Activated CD4-positive, alpha-beta T cell treated with anti-CD3 and anti-CD28 coated beads, Interleukin-2, amount 50 U/mL, for 1 hour (primary cell): Measurements from ENCODE around the gene SLC25A30.
"Not testable (repeated sequence)": the region's sequence is repeated elsewhere in the genome, so short reads cannot be mapped to it uniquely, and the experiment has no call there.

Experiments
- DNase-seq: peaks from one replicate; pipeline ENCODE4 v3.0.0-alpha.2; 2020

Gene SLC25A30

GRCh38 chr13:45388664-45389063, 29.5 kb downstream of the SLC25A30 start:
- DNase-seq = no peak

GRCh38 chr13:45386892-45387575, 31.1 kb downstream of the SLC25A30 start:
- not testable (repeated sequence) for DNase-seq

- DNase-seq = no peak
Observed at GRCh38 chr13:45385907-45386553, 32.1 kb downstream of the SLC25A30 start.

- no peak for DNase-seq
Observed at GRCh38 chr13:45385320-45385719, 32.9 kb downstream of the SLC25A30 start.

GRCh38 chr13:45384474-45385174, 33.5 kb downstream of the SLC25A30 start:
- no peak for DNase-seq

- DNase-seq = not testable (repeated sequence)
Observed at GRCh38 chr13:45382739-45383138, 35.4 kb downstream of the SLC25A30 start.

- no peak for DNase-seq
Observed at GRCh38 chr13:45381196-45381595, 37.0 kb downstream of the SLC25A30 start.

GRCh38 chr13:45380708-45381107, 37.5 kb downstream of the SLC25A30 start:
- DNase-seq = not testable (repeated sequence)

GRCh38 chr13:45379516-45379915, 38.7 kb downstream of the SLC25A30 start:
- DNase-seq = not testable (repeated sequence)

- DNase-seq = not testable (repeated sequence)
Observed at GRCh38 chr13:45378786-45379185, 39.4 kb downstream of the SLC25A30 start.

- DNase-seq = not testable (repeated sequence)
Observed at GRCh38 chr13:45377314-45377713, 40.9 kb downstream of the SLC25A30 start.

- not testable (repeated sequence) for DNase-seq
Observed at GRCh38 chr13:45376651-45377050, 41.5 kb downstream of the SLC25A30 start.

GRCh38 chr13:45374917-45375316, 43.3 kb downstream of the SLC25A30 start:
- DNase-seq = no peak

GRCh38 chr13:45373162-45373547, 45.0 kb downstream of the SLC25A30 start:
- no peak for DNase-seq

- no peak for DNase-seq
Observed at GRCh38 chr13:45372189-45373161, 45.7 kb downstream of the SLC25A30 start.

- DNase-seq = peak; percentile 53
Observed at GRCh38 chr13:45370922-45371406, 47.2 kb downstream of the SLC25A30 start.

- DNase-seq = no peak
Observed at GRCh38 chr13:45369116-45369515, 49.1 kb downstream of the SLC25A30 start.

- no peak for DNase-seq
Observed at GRCh38 chr13:45368571-45368970, 49.6 kb downstream of the SLC25A30 start.

GRCh38 chr13:45368005-45368404, 50.2 kb downstream of the SLC25A30 start:
- DNase-seq = no peak

- DNase-seq = peak; percentile 86
Observed at GRCh38 chr13:45367358-45367757, 50.8 kb downstream of the SLC25A30 start.

GRCh38 chr13:45365558-45365885, 52.7 kb downstream of the SLC25A30 start:
- no peak for DNase-seq

- no peak for DNase-seq
Observed at GRCh38 chr13:45364876-45365557, 53.2 kb downstream of the SLC25A30 start.
